GM18498 (cell line): ENCODE results near the gene AWAT2.

Source experiments
- ATAC-seq: cut with Tn5 transposase; IDR thresholded peaks from one replicate; pipeline ENCODE4 v1.9.1; 2021; ENCODE audit warnings: mild to moderate bottlenecking, moderate library complexity; ENCODE audit not compliant: unreplicated experiment

AWAT2 gene, protein sequence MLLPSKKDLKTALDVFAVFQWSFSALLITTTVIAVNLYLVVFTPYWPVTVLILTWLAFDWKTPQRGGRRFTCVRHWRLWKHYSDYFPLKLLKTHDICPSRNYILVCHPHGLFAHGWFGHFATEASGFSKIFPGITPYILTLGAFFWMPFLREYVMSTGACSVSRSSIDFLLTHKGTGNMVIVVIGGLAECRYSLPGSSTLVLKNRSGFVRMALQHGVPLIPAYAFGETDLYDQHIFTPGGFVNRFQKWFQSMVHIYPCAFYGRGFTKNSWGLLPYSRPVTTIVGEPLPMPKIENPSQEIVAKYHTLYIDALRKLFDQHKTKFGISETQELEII

DNA sequence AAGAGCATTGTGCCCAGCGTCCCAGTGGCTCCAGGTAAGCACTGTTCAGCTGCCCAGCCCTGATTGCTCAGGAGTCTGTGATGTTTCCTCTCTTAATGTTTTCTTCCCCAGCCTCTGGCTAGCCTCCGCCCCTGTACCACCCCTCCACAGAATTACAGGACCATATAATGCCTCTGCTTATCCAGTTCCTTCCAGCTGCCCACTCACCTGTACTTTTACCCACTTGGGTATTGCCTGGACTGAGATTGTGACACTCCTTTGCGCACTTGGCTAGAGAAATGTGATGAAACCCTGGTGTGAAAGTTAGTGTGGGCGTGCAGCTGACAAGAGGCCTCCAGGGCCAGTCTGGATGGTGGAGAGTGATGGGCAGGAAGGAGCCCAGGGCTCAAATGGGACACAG is at the start of gene AWAT2:
Gene AWAT2 (minus strand): TSS at position 14 of the 400 bp plus-strand sequence. CDS start 6 bp downstream, at position 8.
- no peak for ATAC-seq

DNA sequence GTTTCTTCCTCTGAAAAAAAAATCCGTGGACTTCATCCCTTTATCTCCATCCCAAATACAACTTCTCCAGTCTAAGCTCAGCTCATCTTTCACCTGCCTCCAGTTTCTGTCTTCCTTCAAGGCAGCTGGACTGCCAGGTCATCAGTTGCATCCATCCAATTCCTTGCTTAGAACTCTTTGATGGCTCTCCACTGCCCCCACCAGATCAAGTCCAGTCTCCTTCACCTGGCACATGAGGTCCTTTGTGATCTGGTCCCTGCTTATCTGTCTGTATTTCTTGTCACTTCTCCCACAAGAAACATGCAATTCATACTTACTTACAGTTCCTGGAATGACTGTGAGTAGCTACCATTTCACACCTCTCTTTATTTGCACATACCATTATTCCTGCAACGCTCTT is 46.3 kb upstream of the AWAT2 start:
- ATAC-seq, result no peak

- no peak for ATAC-seq
Measured at GRCh38 chrX:70092247-70092646, 42.5 kb upstream of the AWAT2 start.

- no peak for ATAC-seq
Measured at GRCh38 chrX:70089604-70090297, 40.0 kb upstream of the AWAT2 start.

DNA sequence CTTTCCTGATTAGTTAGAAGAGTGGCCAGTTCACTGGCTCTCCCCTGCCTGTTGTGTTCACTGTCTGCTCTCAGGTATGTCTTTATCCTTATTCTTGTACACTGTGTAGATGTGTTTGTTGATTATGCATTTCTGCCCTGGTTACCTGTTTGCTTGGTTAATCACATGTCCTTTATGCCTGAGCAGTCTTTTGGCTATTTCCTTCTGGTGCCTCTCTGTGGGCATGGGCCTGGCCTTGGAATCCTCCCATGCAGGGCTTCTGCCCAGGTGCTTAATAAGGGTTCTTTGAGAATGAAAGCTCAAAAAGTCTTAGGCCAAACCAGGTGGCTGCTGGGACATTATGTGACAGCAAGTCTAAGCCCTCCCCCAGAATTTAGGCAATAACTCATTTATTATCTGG is 39.0 kb upstream of the AWAT2 start:
- ATAC-seq, result no peak

DNA sequence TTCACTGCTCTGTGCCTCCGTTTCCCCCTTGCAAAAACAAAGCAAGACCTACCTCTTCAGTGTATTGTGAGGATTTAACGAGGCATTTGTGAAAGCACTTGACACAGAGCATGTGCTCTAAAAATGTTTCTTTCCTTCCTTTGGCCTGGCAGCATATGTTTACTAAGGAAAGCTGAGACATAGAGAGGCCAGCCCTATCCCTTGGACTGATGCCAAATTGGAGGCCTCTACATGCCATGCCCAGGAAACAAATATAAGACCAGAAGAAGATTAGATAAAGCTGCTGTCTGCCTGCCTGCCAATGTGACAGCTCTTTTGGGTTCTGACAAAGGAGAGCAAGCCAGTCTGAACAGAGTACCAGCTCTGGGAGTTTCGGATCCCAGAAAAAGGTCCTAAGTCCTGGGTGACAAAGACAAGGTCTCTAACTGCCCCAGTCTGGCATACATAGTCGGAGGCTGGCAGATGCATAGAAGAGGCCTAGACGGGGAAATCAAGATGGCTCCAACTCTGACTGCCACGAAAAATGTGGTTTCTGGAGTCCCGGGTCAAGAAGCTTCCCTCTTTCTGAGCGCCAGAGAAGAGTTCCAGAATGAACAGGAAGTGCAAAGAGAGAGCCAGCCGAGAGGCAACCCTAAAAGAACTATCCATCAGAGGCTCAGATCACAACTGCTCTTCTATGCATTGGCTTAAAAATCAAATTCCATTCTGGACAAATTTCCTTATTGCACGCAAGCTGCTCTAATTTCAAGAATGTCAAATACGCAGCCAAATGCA is 38.3 kb upstream of the AWAT2 start:
- no peak for ATAC-seq

DNA sequence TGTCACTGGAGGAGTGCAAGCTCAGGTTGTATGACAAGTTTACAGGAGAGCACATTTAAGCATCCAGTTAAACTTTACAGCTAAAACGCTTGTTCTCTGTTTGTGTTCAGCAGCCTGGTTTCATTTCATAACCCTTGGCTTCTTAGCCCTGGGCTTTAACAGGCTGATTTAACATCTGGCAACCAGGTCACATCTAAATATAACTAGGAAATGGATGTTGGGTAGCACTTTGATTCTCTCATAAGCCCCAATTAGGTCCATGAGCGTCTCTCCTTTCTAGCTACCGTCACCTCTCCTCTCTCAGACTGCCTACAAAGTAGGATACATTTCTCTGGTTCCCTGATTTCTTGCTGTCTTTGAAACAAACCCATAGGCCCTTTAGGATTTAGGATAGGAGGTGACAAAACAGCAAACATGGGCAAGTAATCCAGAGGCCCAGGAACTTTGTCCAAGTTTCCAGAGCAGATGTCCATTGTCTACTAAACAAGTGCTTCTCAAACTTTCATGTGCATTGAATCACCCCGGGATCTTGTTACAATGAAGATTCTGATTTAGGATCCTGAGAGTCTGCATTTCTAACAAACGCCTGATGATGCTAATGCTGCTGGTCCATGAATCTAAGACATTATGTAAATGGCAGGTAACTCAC is 35.0 kb upstream of the AWAT2 start:
- ATAC-seq, result no peak

- no peak for ATAC-seq
Measured at GRCh38 chrX:70082723-70083122, 33.0 kb upstream of the AWAT2 start.

DNA sequence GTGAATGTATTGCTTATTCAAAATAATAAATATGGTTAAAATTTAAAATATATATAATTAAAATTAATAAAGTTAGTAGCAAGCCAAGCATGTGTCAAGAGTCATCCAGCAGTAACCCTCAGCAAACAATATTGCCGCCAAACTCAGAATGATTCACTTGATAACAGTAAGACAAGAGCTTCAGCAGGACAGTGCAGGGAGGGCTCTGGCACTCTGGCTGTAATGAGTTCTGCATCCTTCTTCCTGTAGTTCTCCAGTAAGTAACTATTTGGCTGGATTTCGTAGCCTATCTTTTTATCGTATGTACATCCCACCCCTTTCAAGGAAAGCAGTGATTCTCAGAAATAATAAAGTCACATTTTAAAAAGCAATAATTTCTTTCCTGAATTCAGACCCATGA is 30.1 kb upstream of the AWAT2 start:
- no peak for ATAC-seq

DNA sequence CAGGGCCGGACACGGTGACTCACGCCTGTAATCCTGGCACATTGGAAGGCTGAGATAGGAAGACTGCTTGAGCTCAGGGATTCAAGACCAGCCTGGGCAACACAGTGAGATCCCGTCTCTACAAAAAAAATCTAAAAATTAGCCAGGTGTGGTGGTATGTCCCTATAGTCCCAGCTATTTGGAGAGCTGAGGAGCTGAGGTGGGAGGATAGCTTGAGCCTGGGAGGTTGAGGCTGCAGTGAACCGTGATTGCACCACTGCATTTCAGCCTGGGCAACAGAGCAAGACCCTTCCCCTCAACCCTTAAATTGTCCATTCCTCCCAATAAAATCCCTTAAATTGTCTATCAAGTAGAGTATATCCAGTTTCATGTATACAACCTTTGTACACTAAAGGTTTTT is 29.6 kb upstream of the AWAT2 start:
- no peak for ATAC-seq

DNA sequence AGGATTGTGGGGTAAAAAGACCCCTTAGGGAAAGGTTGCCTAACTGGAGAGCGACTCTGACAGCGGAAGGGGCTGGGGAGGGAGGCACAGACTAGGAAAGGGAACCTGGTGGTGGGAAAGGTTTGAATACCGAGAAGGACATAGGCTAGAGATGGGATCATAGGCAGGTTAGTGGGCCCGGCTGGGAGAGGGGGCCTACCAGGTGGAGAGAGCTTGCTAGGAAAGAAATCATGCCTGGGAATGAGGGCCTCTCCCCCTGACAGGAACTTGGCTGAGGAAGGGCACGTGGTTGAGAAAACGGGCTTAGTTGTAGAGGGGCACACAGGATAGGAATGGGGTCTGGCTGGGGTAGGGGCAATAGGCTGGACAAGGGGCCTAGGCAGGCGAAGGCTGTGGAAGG is 16.9 kb upstream of the AWAT2 start:
- ATAC-seq, result no peak

- no peak for ATAC-seq
Measured at GRCh38 chrX:70062961-70063550, 13.3 kb upstream of the AWAT2 start.

- ATAC-seq, result no peak
Measured at GRCh38 chrX:70062076-70062475, 12.3 kb upstream of the AWAT2 start, which contains the start of gene OTUD6A. Gene OTUD6A (plus strand): TSS chrX:70062457. CDS start chrX:70062525, 68 bp downstream.

- ATAC-seq, result no peak
Measured at GRCh38 chrX:70054391-70054790, 4.7 kb upstream of the AWAT2 start.

DNA sequence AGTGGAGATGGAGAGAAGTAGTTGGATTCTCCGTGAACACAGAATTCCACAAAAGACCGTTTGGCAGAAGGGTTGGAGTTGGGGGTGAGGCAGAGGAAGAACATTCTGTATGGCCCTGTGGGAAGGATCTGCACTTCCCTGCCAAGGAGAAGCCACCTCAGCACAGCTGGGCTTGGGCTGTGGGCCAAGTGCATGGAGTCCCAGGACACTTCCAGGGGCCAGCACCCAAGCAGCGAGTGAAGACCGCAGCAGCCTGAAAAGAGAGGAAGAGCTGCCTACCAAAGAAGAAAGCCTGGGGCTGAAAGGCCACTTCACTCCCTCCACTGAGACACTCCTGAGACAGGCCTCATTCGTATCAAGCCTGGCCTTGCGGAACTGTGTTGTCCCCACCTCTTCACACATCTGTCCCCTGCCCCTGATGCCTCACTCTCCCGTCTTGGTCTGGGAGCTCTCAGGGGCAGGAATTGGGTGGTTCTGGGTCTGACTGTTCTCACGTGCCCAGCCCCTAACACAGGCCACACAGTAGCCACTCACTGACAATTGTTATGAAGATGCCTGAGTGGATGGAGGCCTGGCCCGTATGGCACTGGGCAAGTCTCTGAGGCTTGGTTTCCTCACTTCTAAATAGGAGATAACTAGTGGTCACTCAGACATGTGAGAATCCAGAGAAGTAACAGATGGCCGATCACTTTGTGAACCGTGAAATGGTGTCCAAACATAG is 3.3 kb upstream of the AWAT2 start:
- no peak for ATAC-seq

GRCh38 chrX:70049406-70049805 is 332 bp downstream of the AWAT2 start:
- no peak for ATAC-seq

- no peak for ATAC-seq
Measured at GRCh38 chrX:70046978-70047377, 2.8 kb downstream of the AWAT2 start.

DNA sequence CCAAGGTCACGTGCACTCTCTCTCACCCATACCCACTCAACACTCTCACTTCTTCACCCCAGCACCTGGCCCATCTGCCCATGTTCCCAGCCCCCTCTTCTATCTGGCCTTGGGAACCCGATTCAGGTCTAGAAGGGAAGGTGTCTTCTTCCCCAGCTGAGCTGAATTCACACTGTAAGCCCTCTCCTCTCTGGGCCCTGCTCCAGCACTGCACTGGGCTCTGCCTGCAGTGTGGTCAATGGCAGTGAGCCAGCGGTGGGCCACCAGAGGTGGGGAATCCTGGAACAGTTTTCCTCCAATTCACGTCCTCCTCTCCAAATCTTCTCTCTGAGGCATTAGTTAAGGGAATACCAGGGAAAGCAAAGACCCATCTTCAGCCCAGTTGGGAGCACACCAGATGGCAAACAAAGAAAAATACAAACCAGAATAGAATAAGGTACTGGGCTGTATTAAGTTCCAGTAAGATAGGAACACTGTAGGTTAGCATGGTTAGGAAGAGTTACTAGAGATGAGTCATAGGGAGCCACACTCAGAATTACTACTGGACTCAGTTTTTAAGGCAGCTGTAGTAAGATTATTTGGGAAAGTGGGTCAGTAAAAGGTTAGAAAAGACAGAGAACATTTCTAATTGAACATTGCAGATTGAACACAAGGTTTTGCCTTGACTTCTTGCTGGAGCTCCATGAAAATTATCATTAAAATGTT is 5.0 kb downstream of the AWAT2 start:
- no peak for ATAC-seq

GRCh38 chrX:70043685-70044084 is 6.1 kb downstream of the AWAT2 start:
- no peak for ATAC-seq
